DMS 273 treated with DMSO at 0.1 percent for 48 hours (cell line): ENCODE results near the gene RAX2.
A peak's percentile ranks its signal among the peaks of the same experiment; 100 is the strongest.
"Not testable (repeated sequence)": the region's sequence is repeated elsewhere in the genome, so short reads cannot be mapped to it uniquely, and the experiment has no call there.

Experiments
- DNase-seq: peaks from one replicate; lab custom pipeline; 2025; lab: John Stamatoyannopoulos, UW

RAX2 gene

GRCh38 chr19:3771906-3772455, at the start of gene RAX2:
TSS of gene RAX2 (minus strand) at chr19:3772228. CDS start at chr19:3771742, 486 bp downstream.
- no peak for DNase-seq

- DNase-seq, result peak; percentile 17
These were observed 49.1 kb upstream of the RAX2 start for GRCh38 chr19:3821156-3821555.

- DNase-seq, result no peak
These were observed 48.0 kb upstream of the RAX2 start for GRCh38 chr19:3819989-3820388.

GRCh38 chr19:3818918-3819317, 46.9 kb upstream of the RAX2 start:
- DNase-seq, result no peak

- no peak for DNase-seq
These were observed 46.4 kb upstream of the RAX2 start for GRCh38 chr19:3818466-3818865.

- no peak for DNase-seq
These were observed 45.7 kb upstream of the RAX2 start for GRCh38 chr19:3817761-3818160.

GRCh38 chr19:3816566-3817218, 44.7 kb upstream of the RAX2 start:
- DNase-seq, result no peak

- not testable (repeated sequence) for DNase-seq
These were observed 44.1 kb upstream of the RAX2 start for GRCh38 chr19:3816148-3816547.

- no peak for DNase-seq
These were observed 42.6 kb upstream of the RAX2 start for GRCh38 chr19:3814648-3815047.

- no peak for DNase-seq
These were observed 41.7 kb upstream of the RAX2 start for GRCh38 chr19:3813473-3814392.

GRCh38 chr19:3810708-3811355, 38.8 kb upstream of the RAX2 start:
- no peak for DNase-seq

- no peak for DNase-seq
These were observed 38.1 kb upstream of the RAX2 start for GRCh38 chr19:3809881-3810707.

GRCh38 chr19:3808420-3809143, 36.6 kb upstream of the RAX2 start:
- DNase-seq, result no peak

GRCh38 chr19:3807574-3808354, 35.7 kb upstream of the RAX2 start:
- no peak for DNase-seq

GRCh38 chr19:3807131-3807480, 35.1 kb upstream of the RAX2 start:
- no peak for DNase-seq

GRCh38 chr19:3805859-3806258, 33.8 kb upstream of the RAX2 start:
- no peak for DNase-seq

- DNase-seq, result no peak
These were observed 32.4 kb upstream of the RAX2 start for GRCh38 chr19:3804429-3804828.

- no peak for DNase-seq
These were observed 32.0 kb upstream of the RAX2 start for GRCh38 chr19:3803986-3804385.

GRCh38 chr19:3803114-3803888, 31.3 kb upstream of the RAX2 start:
- DNase-seq, result no peak
